Transverse colon (tissue), 4 donors: ENCODE measurements around the gene BBS1. TPM values are rescaled to one million over a fixed set of nuclear protein-coding genes. Genes with fewer than 3 reads are reported as not detected.

Experiments used
- DNase-seq: peaks from one replicate; pipeline ENCODE4 v3.0.0-alpha.2; 2019
- H3K27ac ChIP-seq, 4 donors: fragments of 200-600 bp; sonication (generic); 2 replicates each; pipeline ENCODE4 v1.5.1; 2016 to 2018; ENCODE audit warnings: inconsistent platforms in 4 of 4
- H3K27me3 ChIP-seq: fragments of 200-600 bp; sonication (generic); 2 replicates; pipeline ENCODE4 v1.5.1; 2017; ENCODE audit warnings: inconsistent platforms
- H3K36me3 ChIP-seq, 4 donors: fragments of 200-600 bp; sonication (generic); 2 replicates each; pipeline ENCODE4 v1.5.1; 2017 to 2019; ENCODE audit warnings: inconsistent platforms in 4 of 4
- H3K4me1 ChIP-seq, 4 donors: fragments of 200-600 bp; sonication (generic); 2 replicates each; pipeline ENCODE4 v1.5.1; 2017 to 2020; ENCODE audit warnings: inconsistent platforms in 4 of 4
- H3K4me3 ChIP-seq, 4 donors: fragments of 200-600 bp; sonication (generic); 1 replicate in 1 of 4; 2 replicates in 3 of 4; pipeline versions ENCODE4 v1.5.1 to v1.6.1; 2017 to 2019; ENCODE audit warnings: inconsistent platforms in 4 of 4
- H3K9me3 ChIP-seq, 2 donors: fragments of 200-600 bp; sonication (generic); 2 replicates each; pipeline ENCODE4 v1.5.1; 2017 to 2019; ENCODE audit warnings: inconsistent platforms in 2 of 2
- EP300 ChIP-seq: sonication (generic); formaldehyde crosslinking; IDR thresholded peaks from one replicate; pipeline ENCODE4 v1.6.1; 2017; ENCODE audit warnings: antibody characterized with exemption, low read depth
- POLR2A ChIP-seq: fragments of 450-650 bp; IDR thresholded peaks from one replicate; pipeline ENCODE4 v1.6.1; 2016; ENCODE audit warnings: antibody characterized with exemption, mild to moderate bottlenecking, moderate library complexity
- POLR2AphosphoS5 ChIP-seq, 3 donors: sonication (generic); formaldehyde crosslinking; IDR thresholded peaks; one replicate each; pipeline ENCODE4 v1.6.1; 2016; ENCODE audit warnings: antibody characterized with exemption in 3 of 3
- WGBS, 2 donors: methylation state at CpG; one replicate each; pipeline ENCODE4 v1.1.5; 2018; ENCODE audit warnings: low coverage in 1 of 2; 5-methylcytosine and 5-hydroxymethylcytosine counted together
- in situ Hi-C, 4 donors: fragments of 200-750 bp; cut with MboI; loops; one replicate each; pipeline versions ENCODE4 v1.15.0 to v1.15.1; 2017; ENCODE audit warnings: low sequenced_read_pairs in 3 of 4, low pct_ligation_motif_present in 1 of 4, low pct_unique_long_range_greater_than_20kb in 1 of 4
- intact Hi-C: fragments of 100-400 bp; cut with DNase I; formaldehyde crosslinking; loops from one replicate; pipeline ENCODE4 v1.15.1; 2023; ENCODE audit warnings: low total_unique reads
- total RNA-seq, 4 donors: library from RNA; depleted of rRNA; stranded (reverse); fragments of >200 nt; gene quantifications; one replicate each; pipeline ENCODE4 v1.1.0, GENCODE V29; 2016
- TF ChIP-seq, protein P1 (sequence below), 5 experiments: fragments of 200-600 bp in 3 of 5; fragments of 450-650 bp in 2 of 5; sonication (generic) in 3 of 5; IDR thresholded peaks; 1 replicate in 2 of 5; 2 replicates in 3 of 5; pipeline ENCODE4 v1.5.1; 2016 to 2017; ENCODE audit warnings: antibody characterized with exemption in 5 of 5, inconsistent platforms in 3 of 5, mild to moderate bottlenecking in 2 of 5, moderate library complexity in 1 of 5

Gene BBS1
- total RNA-seq, 4 donors from 2014 or later: 33.3 to 146 (median 56.0) TPM

DNA sequence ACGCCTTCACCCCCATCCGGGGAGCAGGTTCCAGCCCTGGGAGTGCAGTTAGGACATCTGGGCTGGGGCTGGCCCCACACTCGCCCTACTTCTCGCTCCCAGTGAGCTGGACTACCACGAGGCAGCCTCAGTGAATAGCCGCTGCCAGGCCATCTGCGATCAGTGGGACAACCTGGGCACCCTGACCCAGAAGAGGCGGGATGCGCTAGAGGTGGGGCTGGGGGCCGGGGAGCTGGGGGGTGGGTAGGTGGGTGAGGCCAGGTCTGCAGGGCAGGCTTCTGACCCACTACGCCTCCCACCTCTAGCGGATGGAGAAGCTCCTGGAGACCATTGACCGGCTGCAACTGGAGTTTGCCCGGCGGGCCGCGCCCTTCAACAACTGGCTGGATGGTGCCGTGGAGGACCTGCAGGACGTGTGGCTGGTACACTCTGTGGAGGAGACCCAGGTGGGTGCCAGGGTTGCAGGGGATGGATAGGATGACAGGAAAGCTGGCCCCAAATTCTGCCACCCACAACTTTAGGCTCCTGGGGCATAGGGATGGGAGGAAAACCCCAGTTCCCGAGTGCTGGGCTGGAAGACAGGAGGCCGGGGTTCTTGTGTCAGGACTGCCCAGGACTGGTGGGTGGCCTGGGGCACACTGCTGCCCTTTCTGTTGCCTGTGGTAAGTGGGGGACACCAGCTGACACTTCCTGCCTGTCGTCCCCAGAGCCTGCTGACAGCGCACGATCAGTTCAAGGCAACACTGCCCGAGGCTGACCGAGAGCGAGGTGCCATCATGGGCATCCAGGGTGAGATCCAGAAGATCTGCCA, 49.6 kb downstream of the BBS1 start:
- H3K36me3 ChIP-seq: no peaks in the 10 kb centered on the region
- DNase-seq: no peak
- H3K27ac ChIP-seq: no peak overlapping the region
- no peaks in the 10 kb centered on the region for H3K9me3 ChIP-seq
- WGBS, 2 donors: 74% methylated on average over 25 of the region's 27 CpGs; no CpG with 5 or more reads in 1 of the 2 donors
- H3K27me3 ChIP-seq: peaks cover 25% of the 10 kb centered on the region
- no peak overlapping the region for H3K4me3 ChIP-seq
- no peak for TF ChIP-seq POLR2AphosphoS5 (IDR thresholded peaks at IDR 0.05)
- TF ChIP-seq EP300: no peak
- TF ChIP-seq, protein P1, sequence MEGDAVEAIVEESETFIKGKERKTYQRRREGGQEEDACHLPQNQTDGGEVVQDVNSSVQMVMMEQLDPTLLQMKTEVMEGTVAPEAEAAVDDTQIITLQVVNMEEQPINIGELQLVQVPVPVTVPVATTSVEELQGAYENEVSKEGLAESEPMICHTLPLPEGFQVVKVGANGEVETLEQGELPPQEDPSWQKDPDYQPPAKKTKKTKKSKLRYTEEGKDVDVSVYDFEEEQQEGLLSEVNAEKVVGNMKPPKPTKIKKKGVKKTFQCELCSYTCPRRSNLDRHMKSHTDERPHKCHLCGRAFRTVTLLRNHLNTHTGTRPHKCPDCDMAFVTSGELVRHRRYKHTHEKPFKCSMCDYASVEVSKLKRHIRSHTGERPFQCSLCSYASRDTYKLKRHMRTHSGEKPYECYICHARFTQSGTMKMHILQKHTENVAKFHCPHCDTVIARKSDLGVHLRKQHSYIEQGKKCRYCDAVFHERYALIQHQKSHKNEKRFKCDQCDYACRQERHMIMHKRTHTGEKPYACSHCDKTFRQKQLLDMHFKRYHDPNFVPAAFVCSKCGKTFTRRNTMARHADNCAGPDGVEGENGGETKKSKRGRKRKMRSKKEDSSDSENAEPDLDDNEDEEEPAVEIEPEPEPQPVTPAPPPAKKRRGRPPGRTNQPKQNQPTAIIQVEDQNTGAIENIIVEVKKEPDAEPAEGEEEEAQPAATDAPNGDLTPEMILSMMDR (IDR thresholded peaks at IDR 0.05): no peak
- TF ChIP-seq POLR2A: no peak
- peaks cover 6 to 9% (median 8%) of the 10 kb centered on the region in 4 donors for H3K4me1 ChIP-seq
- intact Hi-C loops: loop anchor here (10.0 kb wide), 1 partner anchor 275 kb away; no protein-coding TSS in a partner anchor
- in situ Hi-C loops: loop anchor here in 2 of 4 donors (10.0 to 25.0 kb wide), 2 partner anchors 155 to 277 kb away; partner anchors contain the start of gene RCE1 (in 1 of the 2)

DNA sequence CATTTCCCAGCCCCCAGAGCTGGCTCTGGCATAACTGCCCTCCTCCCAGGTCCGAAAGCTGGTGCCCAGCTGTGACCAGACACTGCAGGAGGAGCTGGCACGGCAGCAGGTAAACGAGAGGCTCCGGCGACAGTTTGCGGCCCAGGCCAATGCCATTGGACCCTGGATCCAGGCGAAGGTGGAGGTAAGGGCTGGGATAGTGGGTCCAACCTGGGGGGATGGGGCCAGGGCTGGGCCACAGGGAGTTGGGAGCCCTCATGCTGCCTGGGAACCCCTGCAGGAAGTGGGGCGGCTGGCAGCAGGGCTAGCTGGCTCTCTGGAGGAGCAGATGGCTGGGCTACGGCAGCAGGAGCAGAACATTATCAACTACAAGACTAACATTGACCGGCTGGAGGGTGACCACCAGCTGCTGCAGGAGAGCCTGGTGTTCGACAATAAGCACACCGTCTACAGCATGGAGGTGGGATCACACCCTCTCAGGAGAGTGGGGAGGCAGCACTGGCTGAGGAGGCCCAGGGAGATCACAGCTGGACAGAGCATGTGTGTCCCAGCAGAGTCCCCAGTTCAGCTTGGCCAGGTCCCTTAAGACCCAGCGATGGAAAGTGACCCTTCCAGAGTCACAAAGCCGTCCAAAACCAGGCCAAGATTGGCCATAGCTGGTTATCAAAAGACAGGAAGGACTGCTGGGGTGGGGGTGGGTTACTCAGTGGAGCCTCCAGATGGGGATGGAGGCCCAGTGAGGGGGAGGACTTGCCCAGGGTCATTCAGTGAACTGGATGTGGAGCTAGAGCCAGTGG, 50.9 kb downstream of the BBS1 start:
- no peaks in the 10 kb centered on the region for H3K36me3 ChIP-seq
- H3K4me3 ChIP-seq: no peak overlapping the region
- in situ Hi-C loops: loop anchor here in 2 of 4 donors (10.0 to 25.0 kb wide), 2 partner anchors 157 to 276 kb away; partner anchors contain the start of gene RCE1 (in 1 of the 2)
- peaks cover 6 to 9% (median 8%) of the 10 kb centered on the region in 4 donors for H3K4me1 ChIP-seq
- H3K27ac ChIP-seq: no peak overlapping the region
- H3K9me3 ChIP-seq: no peaks in the 10 kb centered on the region
- WGBS, 2 donors: 85% methylated on average over 12 of the region's 14 CpGs; no CpG with 5 or more reads in 1 of the 2 donors
- H3K27me3 ChIP-seq: peaks cover 25% of the 10 kb centered on the region
- intact Hi-C loops: no loop called here
- TF ChIP-seq POLR2A: no peak
- TF ChIP-seq, protein P1 (IDR thresholded peaks at IDR 0.05): no peak
- no peak for DNase-seq

DNA sequence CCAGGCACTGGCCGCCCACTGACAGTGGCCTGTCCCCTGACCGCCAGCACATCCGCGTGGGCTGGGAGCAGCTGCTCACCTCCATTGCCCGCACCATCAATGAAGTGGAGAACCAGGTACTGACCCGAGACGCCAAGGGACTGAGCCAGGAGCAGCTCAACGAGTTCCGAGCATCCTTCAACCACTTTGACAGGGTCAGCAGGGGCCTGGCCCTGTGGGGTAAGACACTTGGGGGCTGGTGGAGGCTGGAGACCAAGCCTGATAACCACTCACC, 51.5 kb downstream of the BBS1 start:
- peaks cover 6 to 9% (median 8%) of the 10 kb centered on the region in 4 donors for H3K4me1 ChIP-seq
- in situ Hi-C loops: loop anchor here in 2 of 4 donors (10.0 to 25.0 kb wide), 2 partner anchors 157 to 275 kb away; partner anchors contain the start of gene RCE1 (in 1 of the 2)
- WGBS, 2 donors: 92% methylated on average over 9 of the region's 9 CpGs; no CpG with 5 or more reads in 1 of the 2 donors
- H3K36me3 ChIP-seq: no peaks in the 10 kb centered on the region
- TF ChIP-seq POLR2AphosphoS5 (IDR thresholded peaks at IDR 0.05) (no peak), POLR2A (no peak), EP300 (no peak)
- TF ChIP-seq, protein P1 (IDR thresholded peaks at IDR 0.05): no peak
- intact Hi-C loops: no loop called here
- H3K4me3 ChIP-seq: no peak overlapping the region
- H3K27ac ChIP-seq: no peak overlapping the region
- H3K9me3 ChIP-seq: no peaks in the 10 kb centered on the region
- DNase-seq: no peak
- H3K27me3 ChIP-seq: peaks cover 23% of the 10 kb centered on the region

DNA sequence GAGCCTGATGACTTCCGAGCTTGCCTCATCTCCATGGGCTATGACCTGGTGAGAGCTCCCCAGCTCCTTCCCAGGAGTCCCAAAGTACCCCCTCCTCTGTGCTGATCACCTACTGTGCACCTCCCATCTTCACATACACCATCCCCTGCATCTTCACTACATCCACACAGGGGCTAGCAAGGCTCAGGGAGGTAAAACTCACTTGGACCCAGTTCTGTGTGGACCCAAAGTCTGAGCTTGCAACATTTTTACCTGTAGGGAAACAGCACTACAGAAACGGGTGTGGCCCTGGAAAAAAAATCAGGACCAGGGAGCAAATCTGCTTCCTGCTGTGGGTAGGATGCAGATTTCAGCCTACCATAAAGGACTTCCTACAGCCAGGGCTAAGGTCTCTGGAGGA, 51.8 kb downstream of the BBS1 start:
- TF ChIP-seq, protein P1 (IDR thresholded peaks at IDR 0.05): no peak
- no peak for TF ChIP-seq EP300
- TF ChIP-seq POLR2AphosphoS5 (IDR thresholded peaks at IDR 0.05): no peak
- no peak for TF ChIP-seq POLR2A
- no peak for DNase-seq
- H3K36me3 ChIP-seq: no peaks in the 10 kb centered on the region
- peaks cover 6 to 11% (median 8%) of the 10 kb centered on the region in 4 donors for H3K4me1 ChIP-seq
- peaks cover 22% of the 10 kb centered on the region for H3K27me3 ChIP-seq
- no peak overlapping the region for H3K27ac ChIP-seq
- 60% methylated on average over 2 of the region's 2 CpGs; no CpG with 5 or more reads in 1 of the 2 donors for WGBS, 2 donors
- no peaks in the 10 kb centered on the region for H3K9me3 ChIP-seq
- no peak overlapping the region for H3K4me3 ChIP-seq
- intact Hi-C loops: no loop called here
- in situ Hi-C loops: loop anchor here in 2 of 4 donors (10.0 to 25.0 kb wide), 2 partner anchors 157 to 275 kb away; partner anchors contain the start of gene RCE1 (in 1 of the 2)
